Thyroid gland (tissue), 4 donors: ENCODE measurements around the gene CD1D.

ENCODE experiments used
- CTCF ChIP-seq, 6 experiments: fragments of 200-600 bp in 3 of 6; fragments of 450-650 bp in 3 of 6; sonication (generic) in 3 of 6; IDR thresholded peaks; one replicate each; pipeline ENCODE4 v1.5.1; 2016 to 2019; ENCODE audit warnings: antibody characterized with exemption in 6 of 6, mild to moderate bottlenecking in 2 of 6, inconsistent platforms in 1 of 6, moderate library complexity in 1 of 6
- POLR2A ChIP-seq, 2 donors: fragments of 450-650 bp; IDR thresholded peaks; one replicate each; pipeline ENCODE4 v1.6.1; 2017; ENCODE audit warnings: antibody characterized with exemption in 2 of 2, mild to moderate bottlenecking in 2 of 2, moderate library complexity in 1 of 2

GRCh38 chr1:158159597-158159996, 21.1 kb upstream of the CD1D start:
- no peak for TF ChIP-seq CTCF (IDR thresholded peaks at IDR 0.05)
- TF ChIP-seq POLR2A (IDR thresholded peaks at IDR 0.05) = no peak
